Pancreas (tissue), 10 donors: ENCODE measurements around the gene CREB3L4. TPM values are rescaled to one million over a fixed set of nuclear protein-coding genes. Genes with fewer than 3 reads are reported as not detected.

Source experiments
- ATAC-seq, 4 donors: fragments of 200-7000 bp; cut with Tn5 transposase; one replicate each; pipeline versions ENCODE4 v1.8.0 to v1.9.1; 2020; ENCODE audit warnings: mild to moderate bottlenecking in 4 of 4, moderate library complexity in 4 of 4
- DNase-seq, 6 donors: peaks; one replicate each; pipeline ENCODE4 v3.0.0-alpha.2; 2020
- FAIRE-seq: peaks from 2 replicates; lab custom pipeline; 2012; peaks lifted over from hg19 to GRCh38; lab: Jason Lieb, UNC
- H3K27ac ChIP-seq, 4 donors: fragments of 200-600 bp; sonication (generic); 1 replicate in 3 of 4; 2 replicates in 1 of 4; pipeline versions ENCODE4 v1.5.0 to v1.8.0; 2020
- H3K27me3 ChIP-seq, 4 donors: fragments of 200-600 bp; one replicate each; pipeline ENCODE4 v1.8.0; 2021
- H3K36me3 ChIP-seq, 3 donors: fragments of 200-600 bp; sonication (generic) in 1 of 3; one replicate each; pipeline versions ENCODE4 v1.5.0 to v1.8.0; 2020 to 2021
- H3K4me1 ChIP-seq, 3 donors: fragments of 200-600 bp; one replicate each; pipeline ENCODE4 v1.8.0; 2021
- H3K4me3 ChIP-seq, 4 donors: fragments of 200-600 bp; sonication (generic) in 2 of 4; one replicate each; pipeline versions ENCODE4 v1.5.0 to v1.8.0; 2020 to 2021
- H3K9me3 ChIP-seq, 4 donors: fragments of 200-600 bp; one replicate each; pipeline ENCODE4 v1.8.0; 2021
- CTCF ChIP-seq, 4 donors: fragments of 200-600 bp; sonication (generic) in 3 of 4; IDR thresholded peaks; one replicate each; pipeline versions ENCODE4 v1.5.0 to v1.8.0; 2021; ENCODE audit warnings: antibody characterized with exemption in 4 of 4
- WGBS, 2 donors: extraction: QIAGEN DNeasy Blood & Tissue Kit; methylation state at CpG; one replicate each; pipeline ENCODE4 v1.1.7; 2013; 5-methylcytosine and 5-hydroxymethylcytosine counted together
- intact Hi-C, 3 donors: fragments of 100-400 bp; cut with DNase I; formaldehyde crosslinking; loops; one replicate each; pipeline versions ENCODE4 v1.11.1 to v1.14.2; 2022
- polyA plus RNA-seq, 2 donors: library from polyadenylated mRNA; stranded (reverse); fragments of 200-250 nt; gene quantifications; one replicate each; pipeline ENCODE4 v1.2.3, GENCODE V29; 2013
- total RNA-seq, 6 donors: library from RNA; stranded (reverse); fragmentation: NEBNext Ultra II Directional in 4 of 6; extraction: Animal tissue kit (Norgen Biotek cat#: 25700) in 4 of 6; gene quantifications; one replicate each; pipeline versions ENCODE4 v1.2.1 to v1.2.4, GENCODE V29; 2021 to 2023
- donor health status: healthy with polysubstance abuse.
- donor health status: DM: no; HTN: no; CAD: no; lungs with moderate emphysema.
- donor health status: DM: no; HTN: no; CAD: no.
- donor health status: control.
- donor health status: control.
- donor health status: Bipolar disorder and iron deficiency.
- donor health status: DM: yes; HTN: yes; CAD: no.
- donor health status: DM: no; HTN: no; CAD: no.
- donor health status: DM: no; HTN: no; CAD: no.
- donor health status: DM: yes; HTN: yes; CAD: no.

Gene CREB3L4
- total and polyA plus RNA-seq, 8 donors, result 6.5 to 19.6 (median 9.6) TPM

GRCh38 chr1:153933430-153933829 is 34.3 kb upstream of the CREB3L4 start:
- no peak for ATAC-seq
- Histone ChIP-seq H3K4me1 (no peaks in the 10 kb centered on the region), H3K36me3 (peaks cover 0 to 37% (median 33%) of the 10 kb centered on the region in 3 donors), H3K4me3 (no peak overlapping the region), H3K27ac (no peak overlapping the region), H3K9me3 (no peaks in the 10 kb centered on the region), H3K27me3 (no peaks in the 10 kb centered on the region)
- intact Hi-C loops, result loop anchor here in 1 of 3 donors (10.0 kb wide), 1 partner anchor 119 kb away; no protein-coding TSS in a partner anchor
- no peak for FAIRE-seq
- peak in 1 of 6 donors; percentile 59 for DNase-seq
- no peak for TF ChIP-seq CTCF (IDR thresholded peaks at IDR 0.05)
- WGBS, 2 donors, result 95 to 96% methylated on average over 10 to 14 of the region's 14 CpGs

- Histone ChIP-seq H3K27me3 (no peaks in the 10 kb centered on the region), H3K36me3 (peaks cover 0 to 37% (median 33%) of the 10 kb centered on the region in 3 donors), H3K9me3 (no peaks in the 10 kb centered on the region), H3K4me3 (no peak overlapping the region), H3K27ac (no peak overlapping the region), H3K4me1 (no peaks in the 10 kb centered on the region)
- DNase-seq (peak in 1 of 6 donors; percentile 17), ATAC-seq (no peak), FAIRE-seq (no peak)
- no peak for TF ChIP-seq CTCF (IDR thresholded peaks at IDR 0.05)
- WGBS, 2 donors, result 95 to 96% methylated on average over 11 of the region's 11 CpGs
- intact Hi-C loops, result loop anchor here in 1 of 3 donors (10.0 kb wide), 1 partner anchor 119 kb away; no protein-coding TSS in a partner anchor
Observed at GRCh38 chr1:153933955-153934354, 33.7 kb upstream of the CREB3L4 start.

GRCh38 chr1:153934746-153935145 is 33.0 kb upstream of the CREB3L4 start:
- Histone ChIP-seq H3K27ac (no peak overlapping the region), H3K36me3 (peaks cover 0 to 39% (median 33%) of the 10 kb centered on the region in 3 donors), H3K27me3 (no peaks in the 10 kb centered on the region), H3K4me1 (no peaks in the 10 kb centered on the region), H3K9me3 (no peaks in the 10 kb centered on the region), H3K4me3 (no peak overlapping the region)
- DNase-seq, result peak in 1 of 6 donors; percentile 34
- no peak for ATAC-seq
- intact Hi-C loops, result loop anchor here in 1 of 3 donors (10.0 kb wide), 1 partner anchor 120 kb away; no protein-coding TSS in a partner anchor
- no peak for FAIRE-seq
- no peak for TF ChIP-seq CTCF (IDR thresholded peaks at IDR 0.05)
- WGBS, 2 donors, result 95 to 97% methylated on average over 9 of the region's 9 CpGs

GRCh38 chr1:153936011-153936802 is 31.5 kb upstream of the CREB3L4 start:
- DNase-seq, result peak in 1 of 6 donors; percentile 20
- no peak overlapping the region for H3K27ac ChIP-seq

More at GRCh38 chr1:153936011-153936802, 31.5 kb upstream of the CREB3L4 start:
- no peaks in the 10 kb centered on the region for H3K4me1 ChIP-seq
- WGBS, 2 donors, result 90 to 96% methylated on average over 12 of the region's 12 CpGs
- no peak for ATAC-seq
- intact Hi-C loops, result loop anchor here in 1 of 3 donors (10.0 kb wide), 1 partner anchor 121 kb away; no protein-coding TSS in a partner anchor
- peaks cover 0 to 43% (median 33%) of the 10 kb centered on the region in 3 donors for H3K36me3 ChIP-seq
- H3K9me3 ChIP-seq, result no peaks in the 10 kb centered on the region
- H3K27me3 ChIP-seq, result no peaks in the 10 kb centered on the region
- FAIRE-seq, result no peak
- H3K4me3 ChIP-seq, result no peak overlapping the region
- TF ChIP-seq CTCF (IDR thresholded peaks at IDR 0.05), result no peak
